Esophagus muscularis mucosa (tissue), 3 donors: ENCODE measurements around the gene ANK3.

Experiments
- CTCF ChIP-seq, 3 experiments: fragments of 200-600 bp in 2 of 3; fragments of 450-650 bp in 1 of 3; sonication (generic) in 2 of 3; IDR thresholded peaks; one replicate each; pipeline ENCODE4 v1.5.1; 2017 to 2019; ENCODE audit warnings: antibody characterized with exemption in 3 of 3, mild to moderate bottlenecking in 2 of 3, moderate library complexity in 1 of 3
- POLR2A ChIP-seq: fragments of 450-650 bp; IDR thresholded peaks from one replicate; pipeline ENCODE4 v1.6.1; 2017; ENCODE audit warnings: antibody characterized with exemption, moderate library complexity, mild to moderate bottlenecking, low read depth

- TF ChIP-seq CTCF (IDR thresholded peaks at IDR 0.05) (no peak), POLR2A (no peak)
Measured at GRCh38 chr10:60043561-60044241, 346.0 kb downstream of the ANK3 start.
